ENCODE data around the gene IL12RB2.

Gene IL12RB2

GRCh38 chr1:67348586-67349252 is 41.0 kb downstream of the IL12RB2 start:
- no peak for DNase-seq (ENCODE audit: low spot score)

DNA sequence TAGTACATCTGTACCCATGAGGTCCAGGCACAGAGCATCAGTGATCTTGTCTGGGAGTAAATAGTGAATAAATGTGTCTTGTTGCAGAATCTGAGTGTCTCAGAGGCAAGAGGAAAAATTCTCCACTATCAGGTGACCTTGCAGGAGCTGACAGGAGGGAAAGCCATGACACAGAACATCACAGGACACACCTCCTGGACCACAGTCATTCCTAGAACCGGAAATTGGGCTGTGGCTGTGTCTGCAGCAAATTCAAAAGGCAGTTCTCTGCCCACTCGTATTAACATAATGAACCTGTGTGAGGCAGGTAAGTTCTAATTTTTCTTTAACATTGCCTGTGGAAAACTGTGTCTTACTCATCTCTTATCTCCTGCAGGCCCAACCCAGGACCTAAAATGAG is 43.1 kb downstream of the IL12RB2 start:
- no peak for DNase-seq (ENCODE audit: low spot score)

DNA sequence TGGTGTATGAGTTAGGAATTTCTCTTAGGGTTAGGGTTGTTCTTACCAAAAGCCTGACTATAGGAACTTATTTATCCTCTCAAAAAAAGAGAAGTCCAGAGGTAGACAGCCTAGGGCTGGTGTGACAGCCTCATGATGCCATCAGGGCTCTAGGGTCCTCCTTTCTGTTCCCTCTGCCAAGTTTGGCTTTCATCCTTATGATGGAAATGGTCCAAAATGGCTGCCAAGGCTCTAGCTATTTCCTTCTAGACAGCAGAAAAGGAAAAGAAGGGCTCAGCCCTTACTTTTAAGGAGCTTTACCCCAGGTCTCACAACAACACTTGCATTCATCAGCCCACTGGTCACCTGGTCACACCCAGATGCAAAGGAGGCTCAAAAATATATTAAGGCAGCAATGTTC is 44.5 kb downstream of the IL12RB2 start:
- no peak for DNase-seq (ENCODE audit: low spot score)

DNA sequence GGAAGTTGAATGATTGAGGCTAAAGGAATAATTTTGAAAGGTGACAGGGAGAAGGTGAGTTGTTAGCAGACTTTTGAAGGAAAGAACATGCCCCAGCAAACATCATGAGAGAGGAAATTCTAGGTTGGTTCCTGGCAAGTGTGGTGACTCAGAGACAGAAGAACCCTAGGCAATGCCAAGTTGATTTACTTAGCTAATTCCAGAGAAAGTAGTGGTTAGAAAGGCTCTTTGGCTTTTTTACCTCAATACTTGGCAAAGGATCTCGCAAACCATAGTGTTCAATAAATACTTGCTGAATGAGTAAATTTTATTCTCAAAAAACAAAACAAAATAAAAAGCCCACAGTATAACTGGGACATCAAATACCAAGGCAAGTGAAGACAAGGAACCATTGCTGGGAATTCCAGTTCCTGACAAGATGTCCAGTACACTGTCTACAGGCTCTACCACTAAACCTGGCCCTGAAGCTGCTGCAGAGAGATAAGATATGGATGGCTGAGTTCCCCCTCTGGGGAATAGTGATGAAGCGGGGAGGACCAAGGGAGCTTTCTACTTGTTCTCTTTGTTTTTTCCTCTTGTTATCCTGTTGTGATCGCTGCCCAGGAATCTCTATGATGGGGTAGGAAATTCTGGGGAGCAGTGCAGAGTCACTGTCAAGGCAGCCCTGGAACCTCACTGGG is 48.2 kb downstream of the IL12RB2 start:
- DNase-seq (ENCODE audit: low spot score), result no peak

DNA sequence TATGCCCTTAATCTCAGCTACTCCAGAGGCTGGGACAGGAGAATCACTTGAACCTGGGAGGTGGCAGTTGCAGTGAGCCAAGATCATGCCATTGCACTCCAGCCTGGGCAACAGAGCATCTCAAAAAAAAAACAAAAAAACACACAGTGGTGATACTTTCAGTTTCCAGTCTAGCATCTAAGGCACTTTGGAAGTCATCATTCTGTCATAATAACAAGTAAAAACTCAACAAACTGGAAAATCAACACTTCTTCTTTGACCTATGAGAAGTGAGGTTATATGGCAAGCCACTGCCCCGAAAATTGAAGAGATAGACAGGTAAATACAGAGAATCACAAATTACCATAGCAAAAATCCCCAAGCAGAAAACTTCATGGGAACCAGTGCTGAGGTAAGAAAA is 51.9 kb downstream of the IL12RB2 start:
- DNase-seq (ENCODE audit: low spot score), result no peak

GRCh38 chr1:67361641-67362040 is 54.0 kb downstream of the IL12RB2 start:
- no peak for DNase-seq (ENCODE audit: low spot score)

DNA sequence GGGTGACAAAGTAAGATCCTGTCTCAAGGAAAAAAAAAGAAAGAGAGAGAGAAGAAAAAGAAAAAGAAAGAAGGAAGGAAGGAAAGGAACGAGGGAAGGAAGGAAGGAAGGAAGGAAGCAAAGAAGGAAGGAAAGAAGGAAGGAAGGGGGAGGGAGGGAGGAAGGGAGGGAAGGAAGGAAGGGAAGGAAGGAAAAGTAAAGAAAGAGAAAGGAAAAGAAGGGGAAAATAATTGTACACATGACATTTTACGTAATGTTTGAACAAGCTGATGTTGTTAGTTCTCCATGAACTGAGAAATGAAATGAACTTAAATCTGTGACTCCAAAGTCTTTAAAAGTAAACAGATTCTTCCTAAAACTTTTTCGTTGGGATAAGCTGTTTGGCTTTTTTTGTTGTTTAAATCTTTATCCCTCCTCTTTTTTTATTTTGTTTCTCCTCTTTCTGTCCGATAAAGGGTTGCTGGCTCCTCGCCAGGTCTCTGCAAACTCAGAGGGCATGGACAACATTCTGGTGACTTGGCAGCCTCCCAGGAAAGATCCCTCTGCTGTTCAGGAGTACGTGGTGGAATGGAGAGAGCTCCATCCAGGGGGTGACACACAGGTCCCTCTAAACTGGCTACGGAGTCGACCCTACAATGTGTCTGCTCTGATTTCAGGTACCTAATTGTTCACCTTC is 59.8 kb downstream of the IL12RB2 start:
- DNase-seq (ENCODE audit: low spot score), result no peak

DNA sequence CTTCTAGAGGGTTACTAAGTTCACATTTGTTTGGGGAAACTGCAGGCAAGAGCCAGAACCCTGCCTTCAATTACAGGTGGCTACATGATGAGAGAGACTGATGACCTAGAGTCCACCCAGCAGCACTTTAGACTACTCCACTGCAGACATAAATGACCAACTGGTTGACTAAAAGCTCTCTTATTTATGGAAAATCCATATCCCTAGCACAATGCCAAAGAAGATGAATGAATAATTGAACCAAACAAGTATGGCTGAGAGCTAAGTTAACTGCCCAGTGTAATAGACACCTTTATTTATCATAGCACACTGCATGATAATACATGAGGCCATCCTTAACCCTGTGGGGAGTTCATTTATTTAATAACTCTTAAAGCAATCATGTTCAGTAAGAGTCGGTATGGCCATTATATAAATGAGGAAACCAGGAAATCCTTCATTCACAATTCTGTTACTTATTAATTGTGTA is 60.4 kb downstream of the IL12RB2 start:
- no peak for DNase-seq (ENCODE audit: low spot score)

- DNase-seq (ENCODE audit: low spot score), result no peak
Observed at GRCh38 chr1:67371043-67371442, 63.4 kb downstream of the IL12RB2 start.

DNA sequence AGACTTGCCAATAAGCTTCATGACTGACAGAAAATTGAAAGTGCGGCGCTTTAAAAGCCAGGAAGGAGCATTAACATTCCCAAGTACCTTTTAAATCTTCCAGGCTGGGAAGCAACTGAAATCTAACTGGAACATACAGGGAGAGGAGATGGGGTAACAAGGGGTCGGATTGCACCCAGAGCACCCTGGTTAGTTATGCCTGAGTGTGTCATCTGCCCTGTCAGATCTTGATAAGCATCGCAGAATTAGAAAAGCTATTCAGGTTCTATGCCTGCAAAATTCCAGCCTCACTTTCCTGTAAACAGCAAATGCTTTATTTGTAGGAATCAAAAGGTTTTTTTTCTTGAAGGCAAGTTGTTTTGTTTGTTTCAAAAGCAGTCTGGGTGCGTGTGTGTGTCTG is 64.0 kb downstream of the IL12RB2 start:
- no peak for DNase-seq (ENCODE audit: low spot score)

GRCh38 chr1:67372136-67372535 is 64.5 kb downstream of the IL12RB2 start:
- DNase-seq (ENCODE audit: low spot score), result no peak

DNA sequence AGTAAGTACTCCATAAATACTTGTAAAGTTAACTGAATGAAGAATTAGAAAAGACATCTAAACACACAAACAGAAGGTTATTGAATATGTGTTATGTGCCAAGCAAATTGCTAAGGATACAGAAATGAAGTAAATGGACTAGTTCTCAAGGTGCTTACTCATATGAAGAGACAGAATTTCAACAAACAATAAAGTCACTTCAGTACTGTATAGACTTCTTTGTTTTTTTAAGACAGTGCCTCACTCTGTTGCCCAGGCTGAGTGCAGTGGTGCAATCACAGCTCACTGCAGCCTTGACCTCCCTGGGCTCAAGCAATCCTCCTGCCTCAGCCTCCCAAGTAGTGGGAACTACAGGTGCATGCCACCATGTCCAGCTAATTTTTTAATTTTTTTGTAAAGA is 65.2 kb downstream of the IL12RB2 start:
- DNase-seq (ENCODE audit: low spot score), result no peak

GRCh38 chr1:67376381-67376780 is 68.7 kb downstream of the IL12RB2 start:
- DNase-seq (ENCODE audit: low spot score), result no peak

DNA sequence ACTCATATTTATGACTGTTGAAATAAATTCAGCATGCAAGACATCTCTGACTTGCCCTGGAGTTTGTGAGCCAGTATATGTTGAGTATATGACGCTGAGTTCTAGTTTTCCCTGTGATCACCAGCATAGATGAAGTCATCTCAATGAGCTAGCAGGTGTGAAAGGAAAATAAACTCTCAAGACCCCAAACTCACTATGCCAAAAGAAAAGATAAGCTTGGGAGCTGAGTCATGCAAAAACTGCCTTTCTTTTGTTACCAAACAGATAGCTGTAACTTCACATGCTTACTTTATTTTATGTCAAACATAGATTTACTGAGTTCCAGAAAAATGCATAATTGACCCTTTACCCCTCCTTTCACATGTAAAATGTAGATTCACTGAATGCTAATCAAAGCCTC is 69.6 kb downstream of the IL12RB2 start:
- DNase-seq (ENCODE audit: low spot score), result no peak

DNA sequence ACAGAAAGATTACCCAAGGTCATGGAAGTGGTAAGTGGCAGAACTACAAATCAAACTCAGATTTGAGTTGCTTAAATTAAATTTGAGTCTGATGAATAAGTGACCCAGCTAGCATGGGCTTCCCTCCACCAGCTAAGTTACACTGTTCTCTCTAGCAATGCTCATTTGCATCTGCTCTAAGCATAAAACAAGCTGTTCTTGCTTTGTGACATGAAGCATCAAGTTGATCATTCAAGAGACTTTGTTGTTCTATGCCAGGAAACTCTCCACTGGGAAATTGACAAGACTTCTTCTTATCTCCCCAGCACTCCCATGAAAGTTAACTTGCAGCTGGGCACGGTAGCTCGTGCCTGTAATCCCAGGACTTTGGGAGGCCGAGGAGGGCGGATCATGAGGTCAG is 73.5 kb downstream of the IL12RB2 start:
- DNase-seq (ENCODE audit: low spot score), result no peak

- DNase-seq (ENCODE audit: low spot score), result no peak
Observed at GRCh38 chr1:67382292-67382691, 74.6 kb downstream of the IL12RB2 start.

- no peak for DNase-seq (ENCODE audit: low spot score)
Observed at GRCh38 chr1:67383999-67384638, 76.4 kb downstream of the IL12RB2 start.

- no peak for DNase-seq (ENCODE audit: low spot score)
Observed at GRCh38 chr1:67390041-67390887, 82.6 kb downstream of the IL12RB2 start.

DNA sequence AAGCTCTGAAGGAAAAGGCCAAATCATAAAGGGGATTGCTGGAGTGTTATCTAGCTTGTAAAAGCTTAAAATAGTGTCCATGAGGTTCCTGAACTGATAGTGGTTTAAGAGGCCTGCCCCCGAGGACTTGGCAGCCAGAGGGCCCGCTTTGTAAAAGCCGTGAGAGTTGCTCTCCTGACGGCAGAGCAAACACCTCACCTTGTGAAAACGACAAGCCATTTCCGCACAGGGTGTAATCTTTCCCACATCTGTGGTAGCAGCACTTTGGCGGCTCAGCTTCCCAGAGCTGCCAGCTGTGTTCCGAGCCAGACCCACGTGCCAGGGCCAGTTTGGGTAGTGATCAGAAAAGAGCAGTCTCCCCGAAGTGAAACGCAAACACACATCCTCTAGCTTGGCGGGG is 85.6 kb downstream of the IL12RB2 start:
- no peak for DNase-seq (ENCODE audit: low spot score)

DNA sequence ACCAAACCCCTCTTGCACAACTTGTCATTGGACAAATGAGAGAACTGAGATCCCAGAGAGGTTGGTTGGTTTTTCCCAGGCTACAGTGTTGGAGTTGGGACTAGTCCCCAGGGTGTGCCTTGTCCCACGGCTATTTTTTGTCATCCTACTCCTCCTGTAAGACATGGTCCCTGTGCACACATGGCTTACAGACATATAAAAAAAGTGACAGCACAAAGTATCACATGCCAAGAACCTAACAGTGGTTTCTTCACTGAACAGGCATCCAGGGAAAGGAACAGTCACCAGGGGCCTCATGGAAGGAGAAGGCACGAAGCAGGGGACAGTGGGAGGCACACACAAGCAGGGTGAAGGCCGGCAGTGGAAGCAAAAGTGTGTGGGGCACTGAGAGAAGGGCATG is 86.1 kb downstream of the IL12RB2 start:
- DNase-seq (ENCODE audit: low spot score), result no peak

DNA sequence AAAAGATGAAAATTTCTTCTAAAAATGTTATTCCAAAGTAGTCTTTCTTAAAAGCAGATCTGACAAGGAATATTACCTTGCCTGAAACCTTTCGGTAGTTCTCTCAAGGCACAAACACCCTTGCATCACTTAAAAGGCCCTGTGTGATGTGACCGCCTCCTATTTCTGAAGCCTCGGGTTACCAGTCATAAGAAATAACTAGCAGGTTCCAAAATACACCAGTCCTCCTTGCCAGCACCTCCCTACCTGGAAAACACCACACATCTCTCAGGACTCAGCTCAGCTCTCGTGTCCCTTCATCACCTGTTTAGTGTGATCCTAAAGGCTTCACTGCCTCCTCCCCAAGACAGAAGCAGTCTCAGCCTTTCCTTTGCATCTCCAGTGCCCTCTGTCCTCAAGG is 86.9 kb downstream of the IL12RB2 start:
- no peak for DNase-seq (ENCODE audit: low spot score)
